Muscle layer of duodenum (tissue), 2 donors: ENCODE measurements around the gene PTPRD.
A peak's percentile ranks its signal among the peaks of the same experiment; 100 is the strongest.

Source experiments
- H3K27ac ChIP-seq: one replicate; pipeline ENCODE4 v1.7.0; 2013; ENCODE audit warnings: mild to moderate bottlenecking, low read length
- H3K27me3 ChIP-seq: one replicate; pipeline ENCODE4 v1.7.0; 2013; ENCODE audit warnings: low read depth, mild to moderate bottlenecking, control low read depth, low read length
- H3K36me3 ChIP-seq, 2 donors: one replicate each; pipeline ENCODE4 v1.7.0; 2013; ENCODE audit warnings: low read length in 2 of 2, control low read depth in 1 of 2, mild to moderate bottlenecking in 1 of 2; ENCODE audit not compliant: insufficient read depth in 2 of 2, control insufficient read depth in 1 of 2
- H3K4me1 ChIP-seq, 2 donors: one replicate each; pipeline ENCODE4 v1.7.0; 2013; ENCODE audit warnings: low read length in 2 of 2, mild to moderate bottlenecking in 2 of 2, control low read depth in 1 of 2, moderate library complexity in 1 of 2; ENCODE audit not compliant: insufficient read depth in 2 of 2, control insufficient read depth in 1 of 2
- H3K4me3 ChIP-seq, 2 donors: one replicate each; pipeline ENCODE4 v1.7.0; 2013; ENCODE audit warnings: low read length in 2 of 2, low read depth in 1 of 2, mild to moderate bottlenecking in 1 of 2
- H3K9me3 ChIP-seq, 2 donors: one replicate each; pipeline ENCODE4 v1.7.0; 2013; ENCODE audit warnings: low read length in 2 of 2, control low read depth in 1 of 2, mild to moderate bottlenecking in 1 of 2; ENCODE audit not compliant: control insufficient read depth in 1 of 2
- donor health status: healthy.

The PTPRD gene

GRCh38 chr9:8858596-8859161, 1754.1 kb downstream of the PTPRD start:
- H3K4me3 ChIP-seq = peak overlapping the region in 1 of 2 donors; percentile 71
- no peaks in the 10 kb centered on the region for H3K9me3 ChIP-seq
- peaks cover 30% of the 10 kb centered on the region for H3K27me3 ChIP-seq
- H3K27ac ChIP-seq = no peak overlapping the region
- no peaks in the 10 kb centered on the region for H3K36me3 ChIP-seq
- H3K4me1 ChIP-seq = peaks cover 0 to 14% of the 10 kb centered on the region in 2 donors

GRCh38 chr9:8857926-8858595, 1754.7 kb downstream of the PTPRD start:
- H3K27me3 ChIP-seq = peaks cover 30% of the 10 kb centered on the region
- H3K4me1 ChIP-seq = peaks cover 0 to 14% of the 10 kb centered on the region in 2 donors
- no peaks in the 10 kb centered on the region for H3K36me3 ChIP-seq
- peak overlapping the region; percentile 45 to 71 for H3K4me3 ChIP-seq
- no peaks in the 10 kb centered on the region for H3K9me3 ChIP-seq
- H3K27ac ChIP-seq = no peak overlapping the region

GRCh38 chr9:8857068-8857925, 1755.5 kb downstream of the PTPRD start:
- H3K36me3 ChIP-seq = no peaks in the 10 kb centered on the region
- no peak overlapping the region for H3K27ac ChIP-seq
- H3K27me3 ChIP-seq = peaks cover 30% of the 10 kb centered on the region
- peak overlapping the region; percentile 51 to 71 for H3K4me3 ChIP-seq
- peaks cover 0 to 14% of the 10 kb centered on the region in 2 donors for H3K4me1 ChIP-seq
- H3K9me3 ChIP-seq = no peaks in the 10 kb centered on the region

DNA sequence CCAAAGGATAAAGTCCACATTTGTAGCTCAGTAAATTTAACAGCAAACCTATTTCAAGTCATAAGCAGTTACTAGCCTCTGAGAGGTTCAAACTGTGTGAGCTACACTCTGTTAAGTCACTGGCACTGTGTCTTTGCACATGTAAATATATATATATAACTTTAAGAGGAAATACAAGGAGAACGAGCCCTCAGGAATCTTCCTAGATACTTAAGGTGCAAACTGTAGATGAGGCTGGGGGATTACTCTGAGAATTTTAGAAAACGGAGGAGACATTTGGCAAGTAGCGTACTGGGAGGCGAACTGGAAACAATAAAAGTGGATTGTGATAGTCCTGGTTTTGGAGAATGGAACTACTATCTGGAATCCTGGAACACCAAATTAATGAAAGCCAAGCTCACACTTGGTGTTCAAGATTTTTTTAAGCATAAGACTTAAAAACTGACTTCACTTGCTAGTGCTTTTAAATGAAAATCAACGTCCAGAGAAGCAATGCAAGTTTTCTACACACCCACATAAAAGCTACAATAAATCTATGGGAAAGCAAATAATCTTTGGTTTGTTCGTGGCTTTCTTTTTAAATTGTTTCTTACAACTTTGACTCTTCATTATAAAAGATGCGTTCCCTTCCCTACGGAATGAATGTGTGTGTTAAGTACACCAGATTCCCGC, 1756.3 kb downstream of the PTPRD start:
- peak overlapping the region; percentile 51 to 71 for H3K4me3 ChIP-seq
- no peaks in the 10 kb centered on the region for H3K36me3 ChIP-seq
- H3K9me3 ChIP-seq = no peaks in the 10 kb centered on the region
- H3K27me3 ChIP-seq = peaks cover 30% of the 10 kb centered on the region
- H3K4me1 ChIP-seq = peaks cover 0 to 14% of the 10 kb centered on the region in 2 donors
- H3K27ac ChIP-seq = no peak overlapping the region

- Histone ChIP-seq H3K4me1 (peaks cover 0 to 14% of the 10 kb centered on the region in 2 donors), H3K4me3 (no peak overlapping the region), H3K36me3 (no peaks in the 10 kb centered on the region), H3K27ac (no peak overlapping the region), H3K27me3 (peaks cover 30% of the 10 kb centered on the region), H3K9me3 (no peaks in the 10 kb centered on the region)
Observed at GRCh38 chr9:8855046-8855445, 1757.8 kb downstream of the PTPRD start.

- peaks cover 21% of the 10 kb centered on the region for H3K27me3 ChIP-seq
- H3K9me3 ChIP-seq = no peaks in the 10 kb centered on the region
- H3K4me3 ChIP-seq = no peak overlapping the region
- H3K4me1 ChIP-seq = peaks cover 0 to 6% of the 10 kb centered on the region in 2 donors
- H3K27ac ChIP-seq = no peak overlapping the region
- no peaks in the 10 kb centered on the region for H3K36me3 ChIP-seq
Observed at GRCh38 chr9:8852301-8852864, 1760.4 kb downstream of the PTPRD start.

GRCh38 chr9:8850914-8851313, 1761.9 kb downstream of the PTPRD start:
- no peaks in the 10 kb centered on the region for H3K4me1 ChIP-seq

GRCh38 chr9:8845808-8846207, 1767.0 kb downstream of the PTPRD start:
- Histone ChIP-seq H3K27me3 (no peaks in the 10 kb centered on the region), H3K36me3 (no peaks in the 10 kb centered on the region), H3K27ac (no peak overlapping the region), H3K4me3 (no peak overlapping the region), H3K4me1 (no peaks in the 10 kb centered on the region), H3K9me3 (no peaks in the 10 kb centered on the region)

More at GRCh38 chr9:8850914-8851313, 1761.9 kb downstream of the PTPRD start:
- Histone ChIP-seq H3K4me3 (no peak overlapping the region), H3K27ac (no peak overlapping the region), H3K9me3 (no peaks in the 10 kb centered on the region), H3K27me3 (peaks cover 8% of the 10 kb centered on the region), H3K36me3 (no peaks in the 10 kb centered on the region)

DNA sequence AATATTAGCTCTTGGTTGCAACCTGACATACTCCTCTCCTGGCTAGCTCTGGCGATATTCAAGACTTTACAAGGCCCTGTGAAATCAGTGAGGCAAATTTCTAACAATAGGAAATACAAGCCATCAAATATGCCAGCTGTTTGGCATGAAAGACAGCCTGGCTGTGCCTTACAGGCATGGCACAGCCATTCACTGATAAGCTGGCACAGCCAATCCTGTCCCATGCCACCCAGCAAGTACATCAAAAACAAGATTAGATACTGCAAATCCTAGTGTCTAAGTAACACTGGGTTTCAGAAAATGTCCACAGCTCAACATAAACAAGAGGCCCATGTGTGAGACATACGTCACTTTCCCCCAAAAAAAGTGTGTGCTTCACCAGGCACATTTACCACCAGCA, 1767.4 kb downstream of the PTPRD start:
- no peaks in the 10 kb centered on the region for H3K4me1 ChIP-seq
- H3K4me3 ChIP-seq = no peak overlapping the region
- no peaks in the 10 kb centered on the region for H3K9me3 ChIP-seq
- H3K36me3 ChIP-seq = no peaks in the 10 kb centered on the region
- H3K27ac ChIP-seq = no peak overlapping the region
- H3K27me3 ChIP-seq = no peaks in the 10 kb centered on the region

DNA sequence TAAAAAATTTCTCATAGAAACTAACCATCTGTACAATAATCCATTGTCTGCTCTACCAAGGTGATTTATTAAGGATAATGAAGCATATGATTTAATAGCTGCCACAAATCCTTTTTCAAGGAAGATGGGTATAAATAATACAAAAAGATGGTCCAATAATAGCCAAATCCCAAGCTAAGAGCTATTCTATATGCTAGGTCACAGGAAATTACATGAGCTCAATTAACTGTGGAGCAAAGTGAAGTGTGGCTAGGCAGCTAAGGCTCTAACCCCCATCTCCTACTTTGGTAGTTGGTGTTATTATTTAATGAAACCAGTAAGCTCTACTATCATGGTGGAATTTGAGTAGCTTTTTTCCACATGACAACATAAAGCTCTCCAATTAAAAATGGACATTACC, 1768.3 kb downstream of the PTPRD start:
- H3K27ac ChIP-seq = no peak overlapping the region

More for the DNA sequence above, 1768.3 kb downstream of the PTPRD start:
- Histone ChIP-seq H3K36me3 (no peaks in the 10 kb centered on the region), H3K4me3 (no peak overlapping the region), H3K27me3 (no peaks in the 10 kb centered on the region), H3K4me1 (no peaks in the 10 kb centered on the region), H3K9me3 (no peaks in the 10 kb centered on the region)
